Gastrocnemius medialis (tissue), 4 donors: ENCODE results near the gene NOD1. TPM values are rescaled to one million over a fixed set of nuclear protein-coding genes. Genes with fewer than 3 reads are reported as not detected.
A peak's percentile ranks its signal among the peaks of the same experiment; 100 is the strongest.

Source experiments
- ATAC-seq, 2 donors: fragments of 150-250 bp; one replicate each; pipeline ENCODE4 v1.9.1; 2016
- DNase-seq, 2 donors: peaks; one replicate each; pipeline ENCODE4 v3.0.0-alpha.2; 2019
- H3K27ac ChIP-seq, 4 donors: fragments of 200-600 bp; sonication (generic); 1 replicate in 1 of 4; 2 replicates in 3 of 4; pipeline ENCODE4 v1.5.1; 2016 to 2018; ENCODE audit warnings: mild to moderate bottlenecking in 2 of 4, moderate library complexity in 1 of 4
- H3K27me3 ChIP-seq, 3 donors: fragments of 200-600 bp; sonication (generic) in 2 of 3; 1 replicate in 1 of 3; 2 replicates in 2 of 3; pipeline versions ENCODE4 v1.5.1 to v1.6.0; 2016 to 2019; ENCODE audit warnings: mild to moderate bottlenecking in 1 of 3, moderate library complexity in 1 of 3
- H3K36me3 ChIP-seq, 2 donors: fragments of 200-600 bp; sonication (generic) in 1 of 2; one replicate each; pipeline ENCODE4 v1.5.1; 2017 to 2018
- H3K4me1 ChIP-seq, 2 donors: fragments of 200-600 bp; sonication (generic) in 1 of 2; one replicate each; pipeline ENCODE4 v1.5.1; 2016 to 2017; ENCODE audit warnings: mild to moderate bottlenecking in 2 of 2
- H3K4me3 ChIP-seq, 4 donors: fragments of 200-600 bp; sonication (generic) in 3 of 4; 1 replicate in 1 of 4; 2 replicates in 3 of 4; pipeline ENCODE4 v1.5.1; 2016 to 2019; ENCODE audit warnings: mild to moderate bottlenecking in 2 of 4
- H3K9me3 ChIP-seq, 3 donors: fragments of 200-600 bp; sonication (generic) in 2 of 3; 1 replicate in 1 of 3; 2 replicates in 2 of 3; pipeline ENCODE4 v1.5.1; 2016 to 2019
- POLR2A ChIP-seq, 2 donors: fragments of 450-650 bp; IDR thresholded peaks; one replicate each; pipeline ENCODE4 v1.6.1; 2017; ENCODE audit warnings: antibody characterized with exemption in 2 of 2, mild to moderate bottlenecking in 2 of 2, moderate library complexity in 2 of 2
- in situ Hi-C, 4 donors: fragments of 200-750 bp; cut with MboI; loops; one replicate each; pipeline versions ENCODE4 v1.15.0 to v1.8.0; 2017; ENCODE audit warnings: low sequenced_read_pairs in 4 of 4
- intact Hi-C: fragments of 100-400 bp; cut with DNase I; formaldehyde crosslinking; loops from one replicate; pipeline ENCODE4 v1.15.1; 2023; ENCODE audit warnings: low total_unique reads
- total RNA-seq, 4 donors: library from RNA; depleted of rRNA; stranded (reverse); fragments of >200 nt; gene quantifications; one replicate each; pipeline versions ENCODE4 v1.1.0 to v1.2.3, GENCODE V29; 2016
- TF ChIP-seq, protein P1 (sequence below), 5 experiments: fragments of 450-650 bp in 3 of 5; fragments of 200-600 bp in 2 of 5; sonication (generic) in 2 of 5; IDR thresholded peaks in 4 of 5; conservative IDR thresholded peaks in 1 of 5; 1 replicate in 4 of 5; 2 replicates in 1 of 5; pipeline ENCODE4 v1.5.1; 2016 to 2019; ENCODE audit warnings: antibody characterized with exemption in 5 of 5, mild to moderate bottlenecking in 3 of 5, moderate library complexity in 3 of 5

NOD1 gene
- total RNA-seq, 4 donors from 2014 or later, result 2.3 to 4.6 (median 3.6) TPM

DNA sequence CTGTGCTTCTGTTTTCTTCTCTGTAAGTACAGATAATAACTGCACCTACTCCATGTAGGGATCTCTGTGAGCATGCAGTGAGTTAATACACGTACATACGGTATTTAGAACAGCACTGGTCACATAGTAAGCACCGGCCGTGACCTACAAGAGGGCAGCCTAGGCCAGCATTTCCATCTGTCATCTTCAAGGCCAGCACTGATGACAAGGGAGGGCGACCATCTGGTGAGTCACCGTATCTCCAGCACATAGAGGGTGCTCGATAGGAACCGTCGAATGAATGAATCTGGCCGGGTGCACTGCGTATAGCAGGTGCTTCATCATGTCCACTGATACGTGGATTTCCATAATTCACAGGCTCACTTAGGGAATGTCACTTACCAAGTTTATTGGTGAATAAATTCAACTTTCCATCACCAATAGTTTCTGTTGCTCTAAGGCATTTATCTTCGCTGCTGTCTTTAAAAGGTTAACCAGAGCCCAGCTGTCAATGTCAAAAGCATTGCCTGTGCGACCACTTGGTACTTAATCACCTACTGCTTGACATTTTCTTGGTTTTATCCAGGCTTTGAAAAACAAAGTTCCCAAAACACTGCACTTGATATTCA is 8.3 kb downstream of the NOD1 start:
- peak overlapping the region; percentile 65 to 76 (median 70) for H3K27ac ChIP-seq
- TF ChIP-seq, protein P1, sequence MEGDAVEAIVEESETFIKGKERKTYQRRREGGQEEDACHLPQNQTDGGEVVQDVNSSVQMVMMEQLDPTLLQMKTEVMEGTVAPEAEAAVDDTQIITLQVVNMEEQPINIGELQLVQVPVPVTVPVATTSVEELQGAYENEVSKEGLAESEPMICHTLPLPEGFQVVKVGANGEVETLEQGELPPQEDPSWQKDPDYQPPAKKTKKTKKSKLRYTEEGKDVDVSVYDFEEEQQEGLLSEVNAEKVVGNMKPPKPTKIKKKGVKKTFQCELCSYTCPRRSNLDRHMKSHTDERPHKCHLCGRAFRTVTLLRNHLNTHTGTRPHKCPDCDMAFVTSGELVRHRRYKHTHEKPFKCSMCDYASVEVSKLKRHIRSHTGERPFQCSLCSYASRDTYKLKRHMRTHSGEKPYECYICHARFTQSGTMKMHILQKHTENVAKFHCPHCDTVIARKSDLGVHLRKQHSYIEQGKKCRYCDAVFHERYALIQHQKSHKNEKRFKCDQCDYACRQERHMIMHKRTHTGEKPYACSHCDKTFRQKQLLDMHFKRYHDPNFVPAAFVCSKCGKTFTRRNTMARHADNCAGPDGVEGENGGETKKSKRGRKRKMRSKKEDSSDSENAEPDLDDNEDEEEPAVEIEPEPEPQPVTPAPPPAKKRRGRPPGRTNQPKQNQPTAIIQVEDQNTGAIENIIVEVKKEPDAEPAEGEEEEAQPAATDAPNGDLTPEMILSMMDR (IDR thresholded peaks at IDR 0.05 in 4 of 5, conservative IDR thresholded peaks at IDR 0.05 in 1 of 5), result no peak
- TF ChIP-seq POLR2A (IDR thresholded peaks at IDR 0.05), result no peak
- ATAC-seq (peak; percentile 20 to 67), DNase-seq (peak in 1 of 2 donors; percentile 56)
- H3K4me3 ChIP-seq, result no peak overlapping the region
- no peaks in the 10 kb centered on the region for H3K9me3 ChIP-seq
- no peaks in the 10 kb centered on the region for H3K27me3 ChIP-seq
- in situ Hi-C loops, result no loop called here
- H3K4me1 ChIP-seq, result peaks cover 49 to 72% of the 10 kb centered on the region in 2 donors
- intact Hi-C loops, result no loop called here
- no peaks in the 10 kb centered on the region for H3K36me3 ChIP-seq

DNA sequence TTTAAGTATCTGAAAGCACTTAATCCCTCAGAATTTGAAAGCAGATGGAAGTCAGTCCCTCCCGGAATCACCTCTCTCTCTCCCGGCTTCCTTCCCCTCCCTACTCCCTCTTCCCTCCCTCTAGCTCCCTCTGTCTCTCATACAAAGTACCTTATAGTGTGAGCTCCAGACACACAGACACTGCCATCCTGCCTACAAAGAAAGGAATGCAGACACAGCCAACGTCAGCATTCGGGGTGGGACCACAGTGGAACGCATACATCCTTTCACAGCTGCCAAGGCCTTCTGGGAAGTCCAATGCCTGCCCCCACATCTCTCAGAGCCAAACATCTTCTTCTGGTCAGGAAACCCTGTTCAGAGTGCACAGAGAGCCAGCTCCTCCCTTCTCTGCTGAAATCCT is 9.3 kb downstream of the NOD1 start:
- H3K4me3 ChIP-seq, result peak overlapping the region in 3 of 4 donors; percentile 4 to 27 (median 7)

DNA sequence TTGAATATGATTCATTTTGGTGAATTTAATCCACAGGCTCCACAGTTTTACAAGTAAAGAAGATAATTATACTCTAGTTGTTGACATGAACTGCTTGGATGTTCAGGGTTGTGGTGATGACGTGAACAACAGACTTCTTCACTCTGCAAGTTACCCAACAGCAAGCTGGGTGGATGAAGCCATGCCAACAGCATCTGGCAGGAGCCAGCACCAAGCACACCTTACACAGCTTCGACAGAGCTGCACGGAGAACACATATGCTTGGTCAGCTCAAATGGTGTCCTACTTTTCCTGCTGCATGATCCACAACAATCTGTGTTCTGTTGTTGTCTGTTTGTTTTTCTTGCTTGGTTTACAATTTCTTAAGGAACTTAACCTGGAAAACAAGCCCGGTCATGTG is 9.8 kb downstream of the NOD1 start:
- intact Hi-C loops, result no loop called here
- Histone ChIP-seq H3K27me3 (no peaks in the 10 kb centered on the region), H3K27ac (peak overlapping the region; percentile 65 to 76 (median 70)), H3K4me1 (peaks cover 49 to 71% of the 10 kb centered on the region in 2 donors), H3K36me3 (no peaks in the 10 kb centered on the region), H3K4me3 (peak overlapping the region in 1 of 4 donors; percentile 4), H3K9me3 (no peaks in the 10 kb centered on the region)
- ATAC-seq, result peak; percentile 36 to 42
- in situ Hi-C loops, result no loop called here
- no peak for DNase-seq
- TF ChIP-seq POLR2A (IDR thresholded peaks at IDR 0.05), result no peak
- TF ChIP-seq, protein P1 (IDR thresholded peaks at IDR 0.05 in 4 of 5, conservative IDR thresholded peaks at IDR 0.05 in 1 of 5), result no peak

More for the DNA sequence above, 9.3 kb downstream of the NOD1 start:
- intact Hi-C loops, result no loop called here
- in situ Hi-C loops, result no loop called here
- Histone ChIP-seq H3K27me3 (no peaks in the 10 kb centered on the region), H3K9me3 (no peaks in the 10 kb centered on the region), H3K27ac (peak overlapping the region; percentile 65 to 76 (median 70)), H3K4me1 (peaks cover 49 to 71% of the 10 kb centered on the region in 2 donors), H3K36me3 (no peaks in the 10 kb centered on the region)
- ATAC-seq (peak; percentile 69 to 74), DNase-seq (no peak)
- TF ChIP-seq, protein P1 (IDR thresholded peaks at IDR 0.05 in 4 of 5, conservative IDR thresholded peaks at IDR 0.05 in 1 of 5), result peak in 2 of 5 experiments; percentile 23
- TF ChIP-seq POLR2A (IDR thresholded peaks at IDR 0.05), result peak in 1 of 2 donors; percentile 13

DNA sequence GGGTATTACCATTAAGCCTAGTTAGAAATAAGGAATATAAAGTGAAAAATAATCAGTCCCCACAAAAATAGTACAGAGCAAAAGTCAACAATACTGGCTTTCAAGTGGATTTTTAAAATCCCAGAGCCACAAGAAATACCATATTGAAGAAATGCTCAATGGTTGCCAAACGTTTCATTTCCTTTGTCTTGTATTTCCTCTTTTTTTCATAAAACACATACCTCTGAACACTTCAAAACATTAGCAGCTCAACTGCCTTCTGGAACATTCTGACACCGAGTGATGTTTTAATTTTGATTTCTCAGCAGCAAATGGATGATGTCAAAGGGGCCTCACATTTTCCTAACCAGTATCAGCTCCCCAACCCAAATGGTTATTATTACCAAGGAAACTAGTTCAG is 10.5 kb downstream of the NOD1 start:
- Histone ChIP-seq H3K9me3 (no peaks in the 10 kb centered on the region), H3K36me3 (no peaks in the 10 kb centered on the region), H3K4me1 (peaks cover 49 to 68% of the 10 kb centered on the region in 2 donors), H3K4me3 (no peak overlapping the region), H3K27ac (peak overlapping the region; percentile 65 to 76 (median 70)), H3K27me3 (no peaks in the 10 kb centered on the region)
- intact Hi-C loops (no loop called here), in situ Hi-C loops (no loop called here)
- ATAC-seq, result no peak
- no peak for DNase-seq
- TF ChIP-seq, protein P1 (IDR thresholded peaks at IDR 0.05 in 4 of 5, conservative IDR thresholded peaks at IDR 0.05 in 1 of 5), result no peak
- TF ChIP-seq POLR2A (IDR thresholded peaks at IDR 0.05), result no peak
